ENCODE measurements around the gene ATP2A3. TPM values are rescaled to one million over a fixed set of nuclear protein-coding genes. Genes with fewer than 3 reads are reported as not detected.

The ATP2A3 gene
- total RNA-seq, 6 experiments from 2014 or later, result 0.05 to 0.12 (median 0.08) TPM

- Mint-ChIP-seq H3K4me3 (no peak overlapping the region), H3K9me3 (no peaks in the 10 kb centered on the region), H3K27me3 (ENCODE audit: insufficient read depth) (peaks cover 9% of the 10 kb centered on the region), H3K36me3 (ENCODE audit: low read depth) (no peaks in the 10 kb centered on the region), H3K27ac (no peak overlapping the region), H3K4me1 (ENCODE audit: low read depth) (0 out of 2 replicates have a peak, but pooled peaks cover 4% of the 10 kb centered on the region)
- TF ChIP-seq, protein P1, sequence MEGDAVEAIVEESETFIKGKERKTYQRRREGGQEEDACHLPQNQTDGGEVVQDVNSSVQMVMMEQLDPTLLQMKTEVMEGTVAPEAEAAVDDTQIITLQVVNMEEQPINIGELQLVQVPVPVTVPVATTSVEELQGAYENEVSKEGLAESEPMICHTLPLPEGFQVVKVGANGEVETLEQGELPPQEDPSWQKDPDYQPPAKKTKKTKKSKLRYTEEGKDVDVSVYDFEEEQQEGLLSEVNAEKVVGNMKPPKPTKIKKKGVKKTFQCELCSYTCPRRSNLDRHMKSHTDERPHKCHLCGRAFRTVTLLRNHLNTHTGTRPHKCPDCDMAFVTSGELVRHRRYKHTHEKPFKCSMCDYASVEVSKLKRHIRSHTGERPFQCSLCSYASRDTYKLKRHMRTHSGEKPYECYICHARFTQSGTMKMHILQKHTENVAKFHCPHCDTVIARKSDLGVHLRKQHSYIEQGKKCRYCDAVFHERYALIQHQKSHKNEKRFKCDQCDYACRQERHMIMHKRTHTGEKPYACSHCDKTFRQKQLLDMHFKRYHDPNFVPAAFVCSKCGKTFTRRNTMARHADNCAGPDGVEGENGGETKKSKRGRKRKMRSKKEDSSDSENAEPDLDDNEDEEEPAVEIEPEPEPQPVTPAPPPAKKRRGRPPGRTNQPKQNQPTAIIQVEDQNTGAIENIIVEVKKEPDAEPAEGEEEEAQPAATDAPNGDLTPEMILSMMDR (IDR thresholded peaks at IDR 0.05), result no peak
- no peak for DNase-seq
Measured at GRCh38 chr17:3918372-3919122, 45.7 kb downstream of the ATP2A3 start.

GRCh38 chr17:3917391-3917931 is 46.8 kb downstream of the ATP2A3 start:
- Mint-ChIP-seq H3K36me3 (ENCODE audit: low read depth) (no peaks in the 10 kb centered on the region), H3K27ac (no peak overlapping the region), H3K9me3 (no peaks in the 10 kb centered on the region), H3K4me3 (no peak overlapping the region), H3K4me1 (ENCODE audit: low read depth) (0 out of 2 replicates have a peak, but pooled peaks cover 4% of the 10 kb centered on the region), H3K27me3 (ENCODE audit: insufficient read depth) (peaks cover 5% of the 10 kb centered on the region)
- no peak for DNase-seq
- TF ChIP-seq, protein P1 (IDR thresholded peaks at IDR 0.05), result no peak

DNA sequence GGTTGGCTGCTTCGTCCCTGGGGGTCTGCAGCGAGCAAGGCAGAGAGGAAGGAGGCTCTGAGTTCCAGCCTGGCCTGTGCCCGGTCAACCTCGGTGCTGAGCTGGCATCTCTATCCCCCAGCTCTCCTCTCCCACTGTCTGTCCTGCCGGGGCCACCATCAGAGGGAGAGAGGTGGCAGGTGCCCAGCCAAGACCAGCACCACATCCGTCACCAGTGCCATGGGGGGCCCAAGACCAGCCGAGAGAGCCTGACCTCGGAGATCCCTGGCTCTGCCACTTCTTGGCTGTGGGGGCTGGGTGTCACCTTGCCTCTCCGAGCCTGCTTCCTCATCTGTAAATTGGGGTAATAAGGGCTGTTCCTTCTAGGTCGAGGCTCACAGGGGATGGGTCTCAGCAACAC is 47.4 kb downstream of the ATP2A3 start:
- no peak for DNase-seq
- H3K4me1 Mint-ChIP-seq (ENCODE audit: low read depth), result 0 out of 2 replicates have a peak, but pooled peaks cover 4% of the 10 kb centered on the region
- TF ChIP-seq, protein P1 (IDR thresholded peaks at IDR 0.05), result no peak
- H3K27me3 Mint-ChIP-seq (ENCODE audit: insufficient read depth), result peaks cover 5% of the 10 kb centered on the region
- H3K4me3 Mint-ChIP-seq, result no peak overlapping the region
- no peaks in the 10 kb centered on the region for H3K36me3 Mint-ChIP-seq (ENCODE audit: low read depth)
- H3K9me3 Mint-ChIP-seq, result no peaks in the 10 kb centered on the region
- H3K27ac Mint-ChIP-seq, result no peak overlapping the region

- DNase-seq, result no peak
- no peaks in the 10 kb centered on the region for H3K36me3 Mint-ChIP-seq (ENCODE audit: low read depth)
- 0 out of 2 replicates have a peak, but pooled peaks cover 4% of the 10 kb centered on the region for H3K4me1 Mint-ChIP-seq (ENCODE audit: low read depth)
- H3K27ac Mint-ChIP-seq, result no peak within 1 kb of the TSS
- TF ChIP-seq, protein P1 (IDR thresholded peaks at IDR 0.05), result no peak
- no peaks in the 10 kb centered on the region for H3K9me3 Mint-ChIP-seq
- H3K27me3 Mint-ChIP-seq (ENCODE audit: insufficient read depth), result peaks cover 7% of the 10 kb centered on the region
- no peak within 1 kb of the TSS for H3K4me3 Mint-ChIP-seq
Measured at GRCh38 chr17:3915995-3916696, 48.1 kb downstream of the ATP2A3 start, which contains the start of gene P2RX1. Gene P2RX1, minus strand, starts transcription at chr17:3916465. Its CDS starts 240 bp downstream, at chr17:3916225.

DNA sequence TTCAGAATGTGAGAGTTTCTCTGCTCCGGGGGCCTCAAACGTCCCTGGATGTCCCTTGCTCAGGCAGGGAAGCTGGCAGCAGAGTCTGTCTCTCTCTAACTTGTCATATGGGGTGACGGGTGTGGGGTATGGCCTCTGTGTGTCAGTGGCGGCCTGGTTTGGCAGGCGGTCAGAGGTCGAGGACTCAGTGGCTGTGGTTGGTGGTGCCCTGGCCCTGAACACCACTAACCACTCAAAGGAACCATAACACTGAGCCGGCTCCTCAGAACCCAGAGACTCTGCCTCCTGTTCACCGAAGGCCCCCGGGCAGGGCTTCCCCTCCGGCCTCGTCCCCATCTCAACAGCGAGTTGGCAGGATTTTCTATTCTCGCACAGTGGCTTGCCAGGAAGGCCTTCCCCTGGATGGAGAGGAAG is 48.6 kb downstream of the ATP2A3 start:
- no peak overlapping the region for H3K4me3 Mint-ChIP-seq
- 0 out of 2 replicates have a peak, but pooled peaks cover 4% of the 10 kb centered on the region for H3K4me1 Mint-ChIP-seq (ENCODE audit: low read depth)
- no peak for DNase-seq
- H3K27ac Mint-ChIP-seq, result no peak overlapping the region
- no peaks in the 10 kb centered on the region for H3K9me3 Mint-ChIP-seq
- no peaks in the 10 kb centered on the region for H3K36me3 Mint-ChIP-seq (ENCODE audit: low read depth)
- H3K27me3 Mint-ChIP-seq (ENCODE audit: insufficient read depth), result peaks cover 3% of the 10 kb centered on the region
- TF ChIP-seq, protein P1 (IDR thresholded peaks at IDR 0.05), result no peak

All from HFFc6 (cell line).